COR-L47 (cell line): ENCODE data around the gene BABAM2.
"Not testable (repeated sequence)": the region's sequence is repeated elsewhere in the genome, so short reads cannot be mapped to it uniquely, and the experiment has no call there.

ENCODE experiments used
- DNase-seq: peaks from one replicate; lab custom pipeline; 2025; lab: John Stamatoyannopoulos, UW

BABAM2 gene

GRCh38 chr2:28074137-28074536, 183.6 kb downstream of the BABAM2 start:
- DNase-seq: no peak

- no peak for DNase-seq
These were observed 190.4 kb downstream of the BABAM2 start for GRCh38 chr2:28080911-28081310.

DNA sequence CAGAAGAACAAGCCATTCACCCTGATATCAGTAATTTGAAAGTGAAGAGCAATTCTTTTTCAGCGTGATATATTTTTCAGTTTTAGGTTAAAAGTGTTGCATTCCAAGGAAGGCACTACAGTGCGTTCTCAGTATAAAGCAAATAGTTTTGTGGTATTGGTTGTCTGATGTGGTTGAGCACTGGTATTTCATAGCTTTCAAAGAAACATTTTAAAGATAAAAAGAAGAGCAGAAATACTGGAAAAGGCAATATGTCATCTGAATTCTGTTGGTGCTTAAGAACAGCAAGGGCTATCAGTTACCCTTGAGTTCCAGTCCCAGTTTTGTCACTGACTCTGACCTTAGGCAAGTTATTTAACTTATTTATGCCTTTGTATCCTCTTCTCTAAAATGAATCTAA, 191.6 kb downstream of the BABAM2 start:
- DNase-seq: no peak

DNA sequence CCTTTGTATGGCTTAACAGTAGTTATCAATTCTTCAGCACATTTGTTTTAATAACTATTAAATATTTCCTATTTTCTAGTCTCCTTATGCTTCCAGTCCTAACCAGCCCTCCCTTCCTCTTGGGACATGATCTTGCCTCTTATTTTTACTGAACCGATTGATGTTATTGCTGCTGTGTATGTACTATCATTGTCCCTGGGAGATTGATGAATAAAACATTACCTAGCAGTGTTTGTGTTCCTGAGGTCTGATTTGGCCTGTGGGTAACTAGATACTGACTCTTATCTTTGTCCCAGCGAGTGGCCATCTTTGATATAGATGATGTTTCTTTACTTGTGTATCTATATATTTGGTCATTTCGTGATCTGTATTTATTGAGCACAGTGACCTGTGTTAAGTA, 192.9 kb downstream of the BABAM2 start:
- no peak for DNase-seq

- DNase-seq: no peak
These were observed 194.0 kb downstream of the BABAM2 start for GRCh38 chr2:28084564-28084963.

DNA sequence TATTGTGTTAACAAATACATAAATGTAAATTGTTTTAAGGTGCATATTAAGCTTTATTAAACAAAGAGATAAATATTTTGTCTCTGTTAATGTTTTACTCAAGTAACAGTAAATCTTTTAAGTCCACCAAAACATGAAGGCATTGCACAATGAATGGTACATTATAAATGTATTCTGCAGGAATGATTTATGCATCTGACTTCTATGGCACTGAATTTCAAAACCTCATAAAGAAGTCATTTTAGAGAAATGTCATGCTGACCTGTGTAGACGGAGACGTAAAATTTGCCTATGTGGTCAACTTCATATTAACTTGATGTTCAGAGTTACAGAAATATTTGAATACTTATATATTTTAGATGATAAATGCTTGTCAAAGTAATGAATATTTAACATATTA, 194.7 kb downstream of the BABAM2 start:
- DNase-seq: no peak

DNA sequence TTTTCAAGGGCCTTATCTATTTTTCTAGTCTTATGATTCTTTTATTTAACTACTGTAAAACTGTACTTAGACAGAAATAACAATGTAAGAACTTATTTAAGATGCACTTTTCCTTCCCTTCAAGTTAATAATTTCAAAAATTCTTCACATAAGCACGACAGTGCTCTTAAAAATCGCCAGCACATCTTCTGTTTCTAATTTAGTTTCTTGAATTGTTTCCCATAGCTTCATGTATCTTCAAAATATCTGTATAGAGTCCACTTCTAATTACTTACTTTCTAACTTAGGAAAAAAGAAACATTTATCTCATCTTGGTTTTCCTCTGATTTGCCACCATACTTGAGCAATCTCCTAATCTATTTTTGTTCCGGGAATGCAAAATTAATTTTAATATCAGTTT, 196.1 kb downstream of the BABAM2 start:
- no peak for DNase-seq

- DNase-seq: no peak
These were observed 198.4 kb downstream of the BABAM2 start for GRCh38 chr2:28088970-28089369.

GRCh38 chr2:28089486-28089885, 199.0 kb downstream of the BABAM2 start:
- DNase-seq: no peak

- DNase-seq: no peak
These were observed 202.8 kb downstream of the BABAM2 start for GRCh38 chr2:28093308-28093707.

DNA sequence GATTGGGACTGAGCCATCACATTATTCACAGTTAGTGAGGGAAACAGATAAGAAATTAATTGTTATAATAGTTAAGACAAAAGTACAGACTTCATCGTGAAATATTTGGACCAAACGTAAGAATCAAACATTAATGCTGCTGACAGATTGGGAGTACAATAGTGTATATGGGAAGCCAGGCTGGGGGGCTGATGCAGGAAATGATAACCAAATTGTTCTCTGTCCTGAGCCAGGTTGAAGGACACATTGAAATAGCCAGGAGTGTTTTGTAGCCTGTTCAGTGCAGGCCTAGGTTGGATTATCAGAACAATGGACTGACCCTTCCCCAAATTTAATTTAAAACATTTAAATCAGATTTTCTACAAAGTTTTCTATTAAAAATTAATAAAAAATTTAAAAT, 203.2 kb downstream of the BABAM2 start:
- DNase-seq: no peak

GRCh38 chr2:28094739-28095138, 204.2 kb downstream of the BABAM2 start:
- no peak for DNase-seq

DNA sequence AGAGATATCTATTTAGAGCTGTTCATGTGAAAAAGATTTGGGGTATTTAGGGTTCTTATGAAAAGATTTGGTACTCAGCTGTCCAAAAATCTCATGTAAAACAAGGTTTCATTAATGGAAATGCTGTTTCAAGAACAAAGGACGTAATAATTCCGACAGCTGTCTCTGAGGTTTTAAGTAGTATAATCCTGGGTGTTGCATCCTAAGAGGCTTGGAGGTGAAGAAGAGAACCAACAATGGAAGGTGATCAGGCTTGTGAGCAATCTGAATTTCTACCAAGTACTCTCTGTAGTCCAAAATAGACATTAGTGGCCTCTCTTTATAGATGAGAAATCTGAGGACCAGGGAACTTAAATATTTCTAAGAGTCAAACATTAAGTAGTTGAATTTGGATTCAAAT, 205.1 kb downstream of the BABAM2 start:
- no peak for DNase-seq

- no peak for DNase-seq
These were observed 205.9 kb downstream of the BABAM2 start for GRCh38 chr2:28096421-28096820.

- no peak for DNase-seq
These were observed 208.1 kb downstream of the BABAM2 start for GRCh38 chr2:28098501-28099225.

DNA sequence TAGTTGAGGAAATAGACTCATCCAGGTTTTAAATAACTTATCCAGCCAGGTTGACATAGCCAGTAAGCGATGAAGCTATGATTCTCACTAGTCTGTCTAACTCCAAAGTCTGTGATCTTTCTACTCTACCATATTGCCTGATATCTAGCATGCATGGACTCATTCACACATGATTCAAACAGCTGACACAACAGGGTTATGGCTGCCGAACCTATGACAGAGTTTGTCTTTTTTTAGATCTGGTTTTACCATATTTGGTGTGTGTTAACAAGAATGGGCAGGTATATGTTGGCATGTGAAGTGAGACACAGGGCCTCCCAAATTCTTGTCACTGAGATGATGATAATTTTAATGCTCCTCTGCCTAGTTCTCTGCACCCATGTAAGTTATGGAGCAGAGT, 210.6 kb downstream of the BABAM2 start:
- DNase-seq: no peak

DNA sequence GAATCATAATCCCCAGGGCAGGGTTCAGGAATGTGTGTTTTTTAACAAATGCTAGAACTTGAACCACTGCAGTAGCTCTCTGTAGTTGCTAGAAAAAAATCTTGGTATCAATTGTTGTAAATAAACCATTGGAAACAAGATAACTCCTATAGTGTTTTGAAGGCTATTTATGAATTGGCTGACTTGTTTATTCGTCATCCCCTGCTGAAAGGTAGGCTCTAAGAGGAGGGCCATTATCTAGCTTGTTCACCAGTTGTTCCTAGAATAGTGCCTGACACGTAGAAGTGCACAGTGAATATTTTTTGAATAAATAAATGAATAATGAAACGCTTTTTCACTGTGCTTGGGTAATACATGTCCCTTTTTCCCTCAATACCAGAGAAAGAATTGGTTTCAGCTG, 211.4 kb downstream of the BABAM2 start:
- DNase-seq: no peak

- no peak for DNase-seq
These were observed 211.9 kb downstream of the BABAM2 start for GRCh38 chr2:28102455-28102874.

- no peak for DNase-seq
These were observed 213.1 kb downstream of the BABAM2 start for GRCh38 chr2:28103611-28104010.

DNA sequence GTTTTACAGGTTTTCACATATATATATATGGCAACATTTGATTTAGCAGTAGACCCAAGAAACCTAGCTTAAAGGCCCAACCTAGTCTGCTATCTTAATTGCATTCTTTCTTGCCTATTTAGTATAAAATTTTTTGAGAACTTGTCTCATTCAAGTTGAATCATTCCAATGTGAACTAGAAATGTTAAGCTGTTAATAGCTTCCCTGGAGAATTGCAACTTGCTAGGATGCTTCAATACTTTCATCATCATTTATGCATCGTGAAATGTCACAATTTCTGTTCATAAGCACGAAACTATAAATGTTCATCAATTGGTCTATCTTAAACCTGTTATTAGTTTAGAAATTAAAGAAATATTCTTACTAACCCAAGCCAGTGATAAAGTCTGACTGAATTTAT, 217.6 kb downstream of the BABAM2 start:
- DNase-seq: no peak

DNA sequence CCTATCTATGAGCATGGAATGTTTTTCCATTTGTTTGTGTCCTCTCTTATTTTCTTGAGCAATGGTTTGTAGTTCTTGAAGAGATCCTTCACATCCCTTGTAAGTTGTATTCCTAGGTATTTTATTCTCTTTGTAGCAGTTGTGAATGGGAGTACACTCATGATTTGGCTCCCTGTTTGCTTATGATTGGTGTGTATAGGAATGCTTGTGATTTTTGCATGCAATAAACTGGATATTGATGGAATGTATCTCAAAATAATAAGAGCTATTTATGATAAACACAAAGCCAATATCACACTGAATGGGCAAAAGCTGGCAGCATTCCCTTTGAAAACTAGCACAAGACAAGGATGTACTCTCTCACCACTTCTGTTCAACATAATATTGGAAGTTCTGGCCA, 223.2 kb downstream of the BABAM2 start:
- not testable (repeated sequence) for DNase-seq

GRCh38 chr2:28117104-28117596, 226.6 kb downstream of the BABAM2 start:
- DNase-seq: no peak

- no peak for DNase-seq
These were observed 229.1 kb downstream of the BABAM2 start for GRCh38 chr2:28119631-28120030.

DNA sequence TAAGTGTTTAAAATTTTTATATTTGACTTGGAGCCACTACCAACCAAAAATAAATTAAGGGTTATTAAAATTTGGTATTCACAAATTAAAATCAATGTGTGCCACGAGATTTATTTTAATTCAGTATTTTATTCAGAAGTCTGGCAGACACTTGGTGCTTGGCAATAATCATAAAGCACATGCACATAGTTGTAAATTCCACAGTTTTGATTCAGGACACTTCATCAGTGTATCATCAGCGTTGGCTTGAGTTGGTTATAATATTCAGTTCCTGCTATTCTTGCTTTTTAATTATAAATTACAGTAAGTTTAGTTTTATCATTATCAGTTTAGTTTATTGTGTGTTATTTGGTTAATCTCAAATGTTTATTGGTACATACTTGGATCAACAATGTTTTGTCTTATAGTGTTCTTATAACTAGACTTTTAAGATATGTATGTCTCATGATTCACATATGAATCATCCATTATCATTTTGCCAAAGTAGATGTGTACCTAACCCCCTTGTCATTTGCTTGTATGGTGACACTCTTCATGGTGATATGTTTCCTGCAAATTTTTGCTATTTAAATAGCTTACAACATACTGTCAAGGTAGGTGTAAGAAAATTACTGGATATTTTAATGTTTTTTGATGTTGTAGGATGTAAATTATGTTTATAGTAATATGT, 237.9 kb downstream of the BABAM2 start:
- DNase-seq: no peak
